Breast epithelium (tissue), 3 donors: ENCODE measurements around the gene DYNLT1.

Experiments
- POLR2AphosphoS5 ChIP-seq, 3 donors: sonication (generic); formaldehyde crosslinking; IDR thresholded peaks; one replicate each; pipeline ENCODE4 v1.6.1; 2017; ENCODE audit warnings: antibody characterized with exemption in 3 of 3
- TF ChIP-seq, protein P1 (sequence below), 3 donors: fragments of 450-650 bp; IDR thresholded peaks; one replicate each; pipeline ENCODE4 v1.5.1; 2016 to 2017; ENCODE audit warnings: antibody characterized with exemption in 3 of 3, mild to moderate bottlenecking in 3 of 3, moderate library complexity in 3 of 3

DNA sequence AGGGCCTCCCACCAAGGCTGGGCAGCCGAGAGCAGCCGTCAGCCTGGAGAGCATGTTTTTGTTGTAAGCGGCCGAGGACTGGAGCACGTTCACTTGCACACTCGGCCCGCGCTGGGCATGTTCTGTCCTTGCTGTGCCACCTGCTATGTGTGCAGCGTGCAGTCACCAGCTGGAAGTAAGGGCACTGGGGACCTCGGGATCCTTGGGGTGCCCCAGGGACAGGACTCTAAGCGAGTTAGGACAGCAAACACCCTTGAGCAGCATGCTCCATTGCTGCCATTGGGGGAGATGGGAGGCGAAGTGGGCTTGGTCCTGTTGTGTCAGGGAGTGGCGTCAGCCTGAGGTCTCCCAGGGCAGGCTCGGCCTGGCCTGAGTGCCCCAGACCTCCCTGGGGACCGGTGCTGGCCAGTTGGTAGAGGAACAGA is 18.6 kb downstream of the DYNLT1 start:
- TF ChIP-seq, protein P1, sequence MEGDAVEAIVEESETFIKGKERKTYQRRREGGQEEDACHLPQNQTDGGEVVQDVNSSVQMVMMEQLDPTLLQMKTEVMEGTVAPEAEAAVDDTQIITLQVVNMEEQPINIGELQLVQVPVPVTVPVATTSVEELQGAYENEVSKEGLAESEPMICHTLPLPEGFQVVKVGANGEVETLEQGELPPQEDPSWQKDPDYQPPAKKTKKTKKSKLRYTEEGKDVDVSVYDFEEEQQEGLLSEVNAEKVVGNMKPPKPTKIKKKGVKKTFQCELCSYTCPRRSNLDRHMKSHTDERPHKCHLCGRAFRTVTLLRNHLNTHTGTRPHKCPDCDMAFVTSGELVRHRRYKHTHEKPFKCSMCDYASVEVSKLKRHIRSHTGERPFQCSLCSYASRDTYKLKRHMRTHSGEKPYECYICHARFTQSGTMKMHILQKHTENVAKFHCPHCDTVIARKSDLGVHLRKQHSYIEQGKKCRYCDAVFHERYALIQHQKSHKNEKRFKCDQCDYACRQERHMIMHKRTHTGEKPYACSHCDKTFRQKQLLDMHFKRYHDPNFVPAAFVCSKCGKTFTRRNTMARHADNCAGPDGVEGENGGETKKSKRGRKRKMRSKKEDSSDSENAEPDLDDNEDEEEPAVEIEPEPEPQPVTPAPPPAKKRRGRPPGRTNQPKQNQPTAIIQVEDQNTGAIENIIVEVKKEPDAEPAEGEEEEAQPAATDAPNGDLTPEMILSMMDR (IDR thresholded peaks at IDR 0.05) = no peak
- TF ChIP-seq POLR2AphosphoS5 (IDR thresholded peaks at IDR 0.05) = peak in 1 of 3 donors; percentile 11
